ENCODE results near the gene ADAMTSL2. TPM values are rescaled to one million over a fixed set of nuclear protein-coding genes. Genes with fewer than 3 reads are reported as not detected.

ADAMTSL2 gene
- total RNA-seq = not detected

DNA sequence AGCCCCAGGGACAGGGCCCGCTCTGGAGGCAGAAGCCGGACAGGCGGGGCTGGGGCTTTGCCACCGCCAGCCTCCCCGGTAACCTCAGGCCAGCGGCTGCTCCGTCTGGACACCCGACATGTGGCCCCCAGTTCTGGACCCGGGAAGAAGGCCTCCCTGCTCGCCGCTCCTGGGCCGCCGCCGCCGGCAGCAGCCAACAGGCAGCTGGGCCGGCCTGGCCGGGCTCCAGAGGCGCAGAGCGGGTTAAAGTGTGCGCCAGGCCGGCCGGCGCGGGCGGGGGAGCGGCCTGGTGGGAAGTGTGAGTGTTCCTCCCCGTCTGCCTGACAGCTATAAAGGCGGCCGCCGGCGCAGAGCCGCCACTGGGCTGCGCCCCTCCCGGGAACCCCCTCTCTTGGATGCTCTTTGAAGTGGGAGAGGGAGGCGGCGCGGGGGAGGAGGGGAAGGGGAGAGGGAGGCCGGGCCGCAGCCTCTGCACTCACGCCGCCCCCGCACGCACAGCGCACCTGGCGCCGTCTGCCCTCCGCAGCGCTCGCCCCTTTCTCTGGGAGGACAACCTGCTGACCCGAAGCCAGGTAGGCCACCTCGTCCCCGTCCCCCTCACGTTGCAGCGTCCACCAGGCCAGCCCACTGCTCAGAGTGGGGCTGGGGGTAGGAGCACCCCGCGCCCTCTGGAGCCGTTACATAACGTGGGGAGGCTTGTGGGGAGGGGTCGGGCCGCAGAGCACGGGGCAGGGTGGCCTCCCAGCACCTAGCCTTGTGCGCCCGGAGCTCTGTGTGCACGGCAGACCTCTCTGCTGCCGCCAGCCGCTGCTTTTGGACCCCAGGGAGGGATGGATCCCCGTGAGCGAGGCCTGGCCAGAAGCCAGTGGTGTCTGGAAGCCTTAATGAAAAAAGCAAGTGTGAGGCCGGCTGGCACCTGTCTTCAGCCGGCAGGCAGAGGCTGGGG lies at the start of gene ADAMTSL2:
ADAMTSL2 (plus strand) TSS at position 359 of the 946 bp plus-strand sequence. CDS start 2,009 bp downstream, outside the sequence.
- no peak for DNase-seq

DNA sequence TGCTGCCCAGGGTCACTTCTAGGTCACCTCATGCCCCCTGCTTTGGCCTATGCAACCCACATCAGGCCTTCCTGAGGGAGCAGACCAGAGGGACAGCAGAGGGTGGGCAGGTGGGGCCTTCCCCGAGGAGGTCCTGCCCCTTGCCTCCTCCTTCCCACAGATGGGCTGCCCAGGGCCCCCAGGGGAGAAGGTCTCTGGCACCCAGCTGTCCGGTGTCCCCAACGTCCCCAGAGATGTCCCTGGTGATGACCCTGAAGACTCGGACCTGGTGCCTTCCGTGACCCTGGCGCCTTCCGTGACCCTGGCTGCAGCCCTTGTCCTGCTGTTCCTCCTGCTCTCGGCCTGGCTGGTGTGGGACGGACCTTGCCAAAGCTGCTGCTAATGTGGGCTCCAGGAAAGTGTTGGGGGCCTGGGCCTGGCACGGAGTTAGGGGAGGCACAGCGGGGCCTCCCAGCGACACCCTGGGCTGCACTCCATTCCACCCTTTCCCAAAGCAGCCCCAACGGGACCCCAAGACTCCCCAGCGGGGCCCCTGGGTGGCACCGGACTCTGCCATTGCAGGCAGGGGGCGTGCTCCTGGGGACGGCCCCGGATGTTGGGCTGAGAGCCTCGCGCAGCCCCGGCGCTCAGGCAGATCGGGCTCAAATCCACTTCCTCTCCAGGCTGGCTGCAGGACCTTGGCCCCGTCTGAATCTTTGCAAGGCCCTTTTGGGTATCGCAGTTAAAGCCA lies 48.8 kb upstream of the ADAMTSL2 start:
- DNase-seq = no peak

DNA sequence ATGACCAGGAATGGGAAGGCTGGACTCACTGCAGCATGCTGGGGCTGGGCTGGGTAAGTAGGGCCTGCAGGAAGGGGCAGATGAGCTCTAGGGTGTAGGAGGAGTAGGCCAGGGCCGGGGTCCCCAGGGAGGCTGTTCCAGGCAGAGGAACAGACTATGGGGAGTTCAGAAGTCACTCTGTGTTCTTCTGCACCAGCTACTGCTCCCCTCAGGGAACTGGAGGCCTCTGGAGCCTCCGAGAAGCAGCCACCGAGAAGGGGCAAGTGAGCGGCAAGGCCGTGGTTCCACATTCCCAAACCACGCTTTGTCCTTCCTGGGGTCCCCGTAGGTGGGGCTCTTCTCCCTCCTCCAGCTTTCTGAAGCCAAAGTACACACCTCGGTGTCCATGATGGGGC lies 47.2 kb upstream of the ADAMTSL2 start:
- no peak for DNase-seq

DNA sequence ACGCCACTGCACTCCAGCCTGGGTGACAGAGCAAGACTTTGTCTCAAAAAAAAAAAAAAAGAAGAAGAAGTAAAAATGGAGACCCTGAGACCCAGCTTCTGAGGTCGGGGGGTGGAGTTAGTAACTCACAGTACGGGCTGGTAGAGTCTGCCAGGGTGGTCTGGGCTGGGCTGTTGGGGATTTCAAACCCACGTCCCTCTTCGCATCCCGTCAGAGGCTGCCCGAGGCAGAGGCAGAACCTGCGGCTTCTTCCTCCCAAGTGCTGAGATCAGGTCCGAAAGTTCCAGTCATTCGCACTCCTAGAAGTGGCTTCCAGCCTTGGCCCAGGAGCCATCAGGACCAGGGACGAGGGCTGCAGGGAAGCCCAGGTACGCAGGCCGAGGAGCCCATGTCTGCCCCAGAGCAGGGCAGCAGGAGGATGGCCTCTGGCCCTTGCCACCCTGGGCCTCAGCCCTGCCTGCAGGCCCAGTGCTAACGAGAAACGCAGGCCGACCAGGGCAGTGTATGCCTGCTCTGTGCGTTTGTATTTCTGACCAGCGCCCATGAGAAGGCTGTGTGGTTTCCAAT lies 45.7 kb upstream of the ADAMTSL2 start:
- DNase-seq = no peak

DNA sequence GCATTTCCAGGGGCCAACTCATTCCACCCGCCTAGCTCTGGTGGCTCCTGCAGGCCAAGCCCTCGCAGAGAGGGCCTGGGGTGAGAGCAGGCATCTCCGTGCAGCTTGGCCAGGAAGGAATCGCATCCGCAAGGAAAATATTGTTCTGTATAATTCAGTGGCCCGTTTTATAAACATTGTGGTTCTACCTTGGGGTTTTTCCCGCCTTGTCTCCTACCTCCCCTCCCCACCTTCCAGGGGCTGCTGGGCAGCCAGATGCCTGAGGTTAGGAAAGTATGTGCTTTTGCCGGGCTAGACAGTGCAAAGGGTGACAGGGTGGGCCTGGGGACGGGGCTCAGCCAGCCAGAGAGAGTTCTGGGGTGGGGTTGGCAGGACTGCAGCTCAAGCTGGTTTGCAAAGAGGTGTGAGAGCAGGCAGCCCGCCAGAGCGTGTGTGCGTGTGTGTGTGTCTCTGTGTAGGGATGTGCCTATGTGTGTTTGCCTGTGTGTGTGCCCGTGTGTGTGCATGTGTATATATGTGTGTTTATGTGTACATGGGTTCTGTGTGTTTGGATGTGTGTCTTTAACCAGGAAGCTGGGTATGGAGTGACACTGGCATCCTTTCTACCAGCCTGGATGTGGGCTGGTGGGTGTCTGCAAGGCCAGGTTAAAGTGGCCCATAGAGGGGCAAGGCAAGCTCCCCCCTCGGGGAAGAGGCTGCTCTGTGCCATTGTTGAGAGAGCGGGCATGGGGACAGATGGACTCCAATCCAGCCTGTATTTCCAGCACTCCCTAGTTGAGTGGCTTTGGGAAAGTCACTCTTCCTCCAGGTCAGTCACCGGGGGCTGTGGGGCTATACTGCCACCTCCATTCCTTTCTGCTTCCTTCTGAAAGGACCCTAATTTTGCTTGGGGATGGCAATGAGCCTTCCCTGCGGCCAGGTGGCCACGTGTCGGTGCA lies 45.0 kb upstream of the ADAMTSL2 start:
- DNase-seq = no peak

DNA sequence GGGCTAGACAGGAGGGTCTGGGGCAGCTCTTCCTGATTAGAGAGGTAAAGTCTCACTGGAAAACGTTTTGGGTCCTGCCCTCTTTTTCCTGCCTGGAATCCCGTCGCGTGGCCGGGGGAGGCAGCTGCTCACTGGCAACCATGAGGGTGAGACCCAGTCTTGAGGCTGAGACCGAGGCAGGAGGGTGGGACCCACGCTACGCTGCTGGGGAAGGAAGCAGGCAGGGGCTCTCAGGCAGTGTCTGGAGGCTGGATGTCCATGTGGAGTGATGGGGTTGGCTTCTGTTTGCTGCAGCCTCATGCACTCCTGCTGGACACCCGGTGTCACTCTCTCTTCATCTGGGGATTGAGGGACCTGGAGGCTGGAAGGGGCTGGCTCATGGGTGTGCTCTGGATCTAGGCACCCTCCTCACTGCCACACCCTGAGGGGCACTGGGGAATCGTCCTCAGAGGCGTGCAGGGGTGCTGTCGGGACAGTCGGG lies 44.3 kb upstream of the ADAMTSL2 start:
- DNase-seq = no peak

DNA sequence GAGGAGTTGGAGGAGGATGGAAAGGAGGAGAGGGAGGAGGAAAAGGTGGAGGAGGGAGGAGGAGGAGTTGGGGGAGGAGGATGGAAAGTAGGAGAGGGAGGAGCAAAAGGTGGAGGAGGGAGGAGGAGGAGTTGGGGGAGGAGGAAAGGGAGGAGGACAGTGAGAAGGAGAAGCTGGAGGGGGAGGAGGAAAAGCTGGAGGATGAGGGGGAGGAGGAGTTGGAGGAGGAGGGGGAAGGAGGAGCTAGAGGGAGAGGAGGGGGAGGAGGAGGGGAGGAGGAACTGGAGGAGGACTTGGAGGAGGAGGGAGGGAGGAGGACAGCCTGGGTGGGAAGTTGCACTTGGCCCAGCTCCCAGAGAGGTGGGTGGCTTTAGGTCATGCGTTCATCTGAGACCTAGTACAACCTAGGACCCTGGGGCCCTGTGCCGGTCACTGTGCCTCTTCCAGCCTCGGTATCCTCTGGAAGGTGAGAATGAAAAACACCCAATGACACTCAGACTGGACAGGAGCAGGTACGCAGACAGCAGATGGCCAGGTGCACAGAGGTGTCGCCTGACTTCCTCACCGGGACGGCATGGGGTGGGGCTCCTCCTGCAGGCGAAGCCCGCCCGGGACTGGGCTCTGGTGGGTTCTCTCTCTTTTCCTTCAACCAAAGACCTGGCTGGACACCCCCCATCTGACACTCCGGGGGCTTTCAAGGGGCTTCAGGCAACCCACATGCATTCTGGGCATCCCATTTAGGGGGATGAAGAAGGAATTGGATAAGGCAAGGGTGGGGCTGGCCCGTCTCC lies 43.4 kb upstream of the ADAMTSL2 start:
- DNase-seq = no peak

DNA sequence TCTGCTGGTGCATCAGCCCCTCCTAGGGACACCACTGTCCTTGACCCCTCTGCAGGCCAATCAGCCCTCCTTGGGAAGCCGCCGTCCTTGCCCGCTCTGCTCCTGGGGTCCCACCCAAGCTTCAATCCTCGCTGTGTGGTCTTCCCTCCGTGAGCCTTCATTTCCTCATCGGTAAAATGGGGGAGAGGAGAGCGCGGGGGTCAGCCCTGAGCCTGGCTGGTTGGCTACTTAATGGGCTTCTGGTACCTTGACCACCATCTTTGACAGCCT lies 42.9 kb upstream of the ADAMTSL2 start:
- no peak for DNase-seq

DNA sequence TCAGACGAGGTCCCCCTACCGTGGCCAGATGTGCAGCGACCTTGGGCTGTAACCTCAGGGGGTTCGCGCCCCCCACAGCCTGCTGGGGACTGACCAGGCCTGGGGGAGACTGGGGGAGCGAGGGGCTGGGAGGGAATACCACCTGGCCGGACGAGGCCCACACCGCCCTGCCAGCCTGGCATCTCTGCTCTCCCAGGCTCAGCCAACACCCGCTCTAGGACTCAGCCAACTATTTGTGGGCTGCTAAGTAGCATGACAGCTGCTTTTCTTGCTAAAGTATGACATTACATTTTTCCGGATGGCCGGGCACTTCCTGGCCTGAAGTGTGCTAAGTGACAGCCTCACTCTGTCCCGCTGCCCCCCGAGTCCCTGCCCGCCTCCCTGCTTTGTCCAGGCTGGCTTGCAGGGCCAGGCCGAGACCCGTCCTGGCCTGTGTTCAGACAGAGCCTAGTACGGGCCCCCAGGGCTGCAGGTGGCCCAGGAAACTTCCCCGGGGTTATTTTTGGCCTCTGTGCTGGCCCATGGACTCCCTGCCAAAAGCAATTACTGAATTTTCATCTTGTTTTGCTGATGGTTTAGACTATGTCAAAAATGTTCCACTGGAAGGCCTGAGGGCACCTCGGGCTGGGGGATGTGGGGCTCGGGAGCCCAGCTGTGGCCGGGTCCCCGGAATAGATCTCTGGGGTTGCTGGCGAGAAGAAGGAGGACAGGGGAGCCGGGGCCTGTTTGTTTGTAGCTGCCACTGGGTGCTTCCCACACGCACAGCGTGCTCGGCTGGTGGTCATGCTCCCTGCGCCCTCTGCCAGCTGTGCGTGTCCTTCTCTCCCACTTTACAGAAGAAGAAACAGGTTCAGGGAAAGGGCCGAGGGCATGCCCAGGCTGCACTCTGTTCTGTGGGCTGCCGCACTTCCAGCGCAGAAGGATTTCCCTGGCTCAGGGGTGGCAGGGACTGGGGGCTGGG lies 42.2 kb upstream of the ADAMTSL2 start:
- no peak for DNase-seq

DNA sequence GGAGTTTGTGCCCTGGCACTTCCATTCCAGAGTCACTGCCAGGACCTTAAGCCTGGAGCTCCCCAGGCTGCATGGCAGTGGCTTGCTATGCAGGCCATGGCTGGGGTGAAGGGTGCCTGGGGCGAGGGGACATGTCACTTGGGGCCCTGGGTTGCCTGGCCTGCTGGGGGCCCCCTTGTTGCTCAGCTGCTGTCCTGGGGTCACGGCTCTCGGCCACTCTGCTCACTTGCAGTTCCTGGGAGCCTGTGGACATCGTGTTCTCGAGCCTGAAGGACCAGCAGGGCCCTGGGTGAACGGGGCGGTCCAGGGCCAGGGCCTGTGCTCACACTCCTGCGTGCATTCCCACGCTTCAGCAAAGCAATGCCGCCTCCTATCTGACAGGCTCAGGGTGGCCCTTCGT lies 41.1 kb upstream of the ADAMTSL2 start:
- DNase-seq = no peak

DNA sequence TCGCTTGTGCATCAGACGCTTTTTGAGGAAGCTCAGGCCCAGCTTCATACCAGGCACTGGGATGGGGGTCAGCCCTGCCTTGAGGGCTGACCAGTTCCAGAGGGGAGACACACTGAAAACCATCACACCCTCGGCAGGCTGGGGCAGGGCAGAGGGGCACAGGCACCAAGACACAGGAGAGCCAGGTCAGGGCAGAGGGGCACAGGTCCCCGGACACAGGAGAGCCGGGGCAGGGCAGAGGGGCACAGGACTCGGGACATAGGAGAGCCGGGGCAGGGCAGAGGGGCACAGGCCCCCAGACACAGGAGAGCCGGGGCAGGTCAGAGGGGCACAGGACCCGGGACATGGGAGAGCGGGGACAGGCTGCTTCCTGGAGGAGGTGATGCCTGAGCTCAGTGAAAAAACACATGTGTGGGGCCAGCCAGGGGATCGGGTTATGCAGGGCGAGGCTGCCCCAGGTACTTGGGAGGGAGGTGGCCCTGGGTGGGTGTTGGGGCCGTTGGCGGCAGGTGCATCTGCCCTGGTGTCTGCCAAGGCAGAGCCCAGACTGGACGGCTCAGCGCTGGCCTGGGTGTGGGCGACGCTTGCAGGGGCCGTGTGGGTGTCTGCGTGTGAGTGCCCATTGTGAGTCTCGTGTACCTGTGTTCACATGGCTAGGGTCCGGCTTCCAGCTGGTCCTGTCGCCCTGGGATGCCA lies 40.5 kb upstream of the ADAMTSL2 start:
- no peak for DNase-seq

DNA sequence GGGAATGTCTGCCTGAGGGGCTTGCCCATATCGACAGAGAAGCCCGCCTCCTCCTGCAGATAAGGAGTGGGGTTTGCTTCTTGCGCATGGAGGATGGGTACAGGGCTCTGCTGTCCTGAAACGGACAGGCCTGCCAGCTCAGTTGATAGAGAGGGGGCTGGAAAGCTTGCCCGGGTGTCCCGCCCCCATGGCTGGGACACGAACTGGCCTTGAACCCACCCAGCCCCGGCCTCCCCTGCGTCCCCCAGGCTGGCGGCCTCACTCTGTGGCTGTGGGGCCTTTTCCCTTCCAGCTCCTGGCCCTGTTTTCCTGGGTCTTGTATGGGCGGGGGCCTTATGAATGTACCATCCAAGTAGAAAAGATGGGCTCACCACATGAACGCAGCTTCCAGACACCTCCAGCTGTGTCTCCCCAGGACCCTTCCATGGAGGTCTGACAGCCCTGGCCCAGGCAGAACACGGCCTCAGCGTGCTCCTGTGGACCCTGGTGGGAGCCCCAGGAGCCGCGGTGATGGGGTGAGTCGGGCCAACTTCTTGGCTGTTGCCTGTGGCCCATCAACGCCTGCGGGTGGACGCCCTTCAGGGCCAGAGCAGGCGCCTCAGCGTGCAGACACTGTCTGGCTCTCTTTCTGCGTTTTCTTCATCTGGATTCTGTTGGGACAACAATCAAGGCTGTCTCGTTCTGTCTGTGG lies 39.7 kb upstream of the ADAMTSL2 start:
- DNase-seq = no peak

DNA sequence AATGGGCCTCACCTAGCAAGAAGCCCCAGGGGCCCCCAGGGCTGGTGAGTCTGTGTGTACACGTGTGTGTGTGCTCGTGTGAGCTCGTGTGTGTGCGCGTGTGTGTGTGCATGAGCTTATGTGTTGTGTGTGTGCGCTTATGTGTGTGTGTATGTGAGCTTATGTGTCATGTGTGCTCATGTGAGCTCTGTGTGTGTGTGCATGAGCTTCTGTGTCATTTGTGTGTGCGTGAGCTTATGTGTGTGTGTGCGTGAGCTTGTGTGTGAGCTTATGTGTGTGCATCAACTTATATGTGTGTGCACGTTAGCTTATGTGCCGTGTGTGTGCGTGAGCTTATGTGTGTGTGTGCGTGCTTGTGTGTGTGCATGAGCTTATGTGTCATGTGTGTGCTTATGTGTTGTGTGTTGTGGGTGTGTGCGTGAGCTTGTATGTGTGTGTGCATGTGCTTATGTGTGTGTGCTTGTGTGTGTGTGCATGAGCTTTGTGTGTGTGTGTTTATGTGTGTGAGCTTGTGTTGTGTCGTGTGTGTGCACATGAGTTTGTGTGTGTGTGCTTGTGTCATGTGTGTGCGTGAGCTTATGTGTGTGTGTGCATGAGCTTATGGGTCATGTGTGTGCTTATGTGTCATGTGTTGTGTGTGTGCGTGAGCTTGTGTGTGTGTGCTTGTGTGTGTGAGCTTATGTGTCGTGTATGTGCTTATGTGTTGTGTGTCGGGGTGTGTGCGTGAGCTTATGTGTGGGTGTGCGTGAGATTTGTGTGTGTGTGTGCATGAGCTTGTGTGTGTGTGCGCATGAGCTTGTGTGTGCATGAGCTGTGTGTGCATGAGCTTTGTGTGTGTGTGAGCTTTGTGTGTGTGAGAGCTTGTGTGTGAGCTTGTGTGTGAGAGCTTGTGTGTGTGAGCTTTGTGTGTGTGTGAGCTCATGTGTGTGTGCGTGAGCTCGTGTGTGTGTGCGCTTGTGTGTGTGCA lies 38.9 kb upstream of the ADAMTSL2 start:
- no peak for DNase-seq

DNA sequence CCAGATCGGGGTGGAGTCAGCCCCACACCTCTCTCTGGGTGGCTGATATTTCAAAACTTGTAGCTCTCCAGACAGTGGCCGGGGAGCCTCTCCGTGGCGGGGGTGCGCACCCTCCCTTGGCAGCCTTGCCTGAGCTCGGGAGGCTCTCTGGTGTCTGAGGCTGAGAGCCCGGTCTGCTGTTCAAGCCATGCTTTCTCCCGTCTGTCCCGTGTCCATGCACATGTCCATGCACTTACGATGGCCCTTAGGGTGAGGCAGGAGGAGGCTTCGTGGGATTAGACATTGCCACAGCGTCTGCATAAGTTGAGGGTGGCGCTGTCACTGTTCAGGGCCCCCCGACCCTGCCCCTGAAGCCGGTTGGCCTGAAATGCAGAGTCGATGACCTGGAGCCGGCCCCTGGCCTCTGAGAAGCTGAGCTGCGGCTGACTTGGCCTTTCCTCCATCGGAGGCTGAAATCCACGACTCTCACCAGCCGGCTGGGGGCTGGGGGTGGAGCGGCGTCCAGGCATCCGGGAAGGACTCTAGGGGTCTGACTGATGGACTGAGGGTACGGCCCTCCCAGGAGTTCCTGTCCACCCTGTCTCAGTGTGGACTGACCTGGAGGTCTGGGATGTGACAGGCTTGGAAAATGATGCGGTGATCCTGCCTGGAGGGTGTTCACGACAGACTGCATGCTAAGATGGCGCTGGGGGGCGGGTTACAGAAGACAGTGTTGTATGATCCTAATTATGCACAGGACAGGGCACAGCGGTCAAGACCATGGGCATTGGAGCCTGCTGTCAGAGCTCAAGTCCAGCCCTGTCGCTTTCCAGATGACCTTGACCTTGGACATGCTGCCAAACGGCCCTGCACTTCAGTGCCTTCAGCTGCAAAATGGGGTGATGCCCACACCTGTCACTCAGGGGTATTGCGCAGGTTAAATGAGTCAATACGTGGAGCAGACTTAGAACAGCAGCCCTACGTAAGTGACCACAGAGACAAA lies 37.4 kb upstream of the ADAMTSL2 start:
- no peak for DNase-seq

DNA sequence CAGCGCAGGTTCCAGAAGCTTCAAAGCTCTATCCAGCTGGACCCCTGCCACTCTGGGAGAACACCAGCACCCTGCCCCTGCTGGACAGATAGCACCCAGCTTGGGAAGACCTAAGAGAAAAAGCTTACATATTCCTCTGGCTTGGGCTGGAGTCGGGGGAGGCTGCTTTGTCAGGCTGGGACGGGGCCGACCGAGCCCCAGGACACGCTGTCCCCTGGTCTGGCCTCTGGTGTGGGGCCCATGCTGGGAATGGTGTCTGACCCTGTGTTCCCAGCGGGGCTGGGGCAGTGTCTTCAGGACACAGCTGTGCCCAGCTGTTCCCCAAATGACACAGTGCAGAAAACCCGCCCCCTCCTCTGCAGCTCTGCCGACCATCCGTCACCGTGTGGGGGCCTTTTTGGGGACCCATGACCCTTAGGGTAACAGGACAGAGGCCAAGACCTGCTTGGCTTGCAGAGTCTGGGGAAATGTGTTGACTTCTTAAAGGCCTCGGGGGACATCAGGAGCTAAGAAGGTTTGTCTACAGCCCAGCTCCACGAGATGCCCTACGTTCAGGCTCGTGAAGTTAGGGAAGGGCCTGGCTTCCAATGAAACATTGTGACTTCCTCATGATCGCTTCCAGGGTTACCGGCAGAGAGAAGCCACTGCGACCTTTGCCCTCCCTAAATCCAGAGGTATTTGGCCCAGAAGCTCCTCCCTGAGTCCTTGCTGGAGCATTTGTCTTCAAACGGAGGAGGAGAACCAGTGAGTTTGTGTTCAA lies 35.2 kb upstream of the ADAMTSL2 start:
- DNase-seq = no peak

DNA sequence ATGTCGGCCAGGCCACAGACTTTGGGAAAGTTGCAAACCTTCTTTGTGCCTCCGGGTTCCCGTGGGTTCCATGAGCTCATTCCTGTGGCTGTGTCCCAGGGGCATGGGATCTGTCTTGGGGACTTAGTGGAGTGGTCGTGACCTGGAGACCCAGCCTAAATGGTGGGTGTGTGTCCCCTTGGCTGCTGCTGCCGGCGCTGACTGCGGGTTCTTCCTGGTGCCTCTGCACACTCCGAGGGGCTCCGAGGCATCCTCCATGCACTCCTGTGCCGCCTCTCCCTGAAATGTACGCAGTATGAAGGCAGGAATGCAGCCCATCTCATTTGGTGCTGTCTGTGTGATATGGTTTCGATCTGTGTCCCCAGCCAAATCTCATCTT lies 34.6 kb upstream of the ADAMTSL2 start:
- DNase-seq = no peak
